NCI-H187 (cell line): ENCODE results near the gene SOCS7.

Experiments
- DNase-seq, 2 experiments: peaks; one replicate each; lab custom pipeline; 2025; lab: John Stamatoyannopoulos, UW

Gene SOCS7

DNA sequence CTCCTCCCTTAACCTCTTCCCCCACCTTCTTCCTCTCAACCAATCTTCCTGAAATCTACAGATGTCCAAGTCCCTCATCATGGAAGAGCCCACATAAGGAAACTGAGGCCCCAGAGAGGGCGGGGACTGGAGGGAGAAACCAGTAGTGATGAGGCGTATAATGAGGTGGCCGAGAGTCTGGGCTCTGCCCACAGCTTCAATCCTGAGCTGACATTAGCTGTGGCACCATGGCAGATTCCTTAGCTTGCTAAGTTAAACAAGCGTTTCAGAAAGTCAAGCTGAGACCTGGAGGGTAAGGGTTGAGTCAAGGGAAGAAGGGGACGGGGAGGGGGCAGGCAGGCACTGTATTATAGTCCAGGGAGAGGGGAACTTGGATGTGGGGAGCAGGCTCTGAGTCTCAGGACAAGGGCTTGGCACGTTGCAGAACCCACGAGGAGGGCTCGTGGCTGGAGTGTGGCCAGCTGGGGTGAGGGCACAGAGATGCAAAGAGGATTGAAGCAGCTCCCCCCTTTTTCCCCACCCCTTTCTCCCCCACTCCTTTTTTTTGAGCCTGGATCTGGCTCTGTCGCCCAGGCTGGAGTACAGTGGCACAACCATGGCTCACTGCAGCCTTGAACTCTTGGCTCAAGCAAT lies 89.9 kb downstream of the SOCS7 start:
- DNase-seq, result no peak

DNA sequence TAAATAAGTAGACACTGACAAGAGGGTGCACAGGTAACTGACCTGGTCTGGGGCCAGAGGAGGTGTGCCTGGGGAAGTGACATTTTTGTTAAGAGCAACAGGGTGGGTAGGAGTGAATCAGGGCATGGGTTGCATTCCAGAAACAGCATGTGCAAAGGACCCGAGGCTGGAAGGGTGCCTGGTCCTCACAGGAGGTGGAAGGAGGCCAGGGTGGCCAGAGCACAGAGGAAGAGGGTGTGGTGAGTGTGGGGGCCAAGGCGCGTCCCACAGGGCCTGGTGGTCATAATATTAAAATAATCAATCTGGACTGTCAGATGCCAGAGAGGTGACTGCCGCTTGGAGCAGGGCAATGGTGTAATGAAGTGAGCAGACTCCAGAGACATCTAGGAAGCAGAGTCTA lies 90.9 kb downstream of the SOCS7 start:
- DNase-seq, result no peak

DNA sequence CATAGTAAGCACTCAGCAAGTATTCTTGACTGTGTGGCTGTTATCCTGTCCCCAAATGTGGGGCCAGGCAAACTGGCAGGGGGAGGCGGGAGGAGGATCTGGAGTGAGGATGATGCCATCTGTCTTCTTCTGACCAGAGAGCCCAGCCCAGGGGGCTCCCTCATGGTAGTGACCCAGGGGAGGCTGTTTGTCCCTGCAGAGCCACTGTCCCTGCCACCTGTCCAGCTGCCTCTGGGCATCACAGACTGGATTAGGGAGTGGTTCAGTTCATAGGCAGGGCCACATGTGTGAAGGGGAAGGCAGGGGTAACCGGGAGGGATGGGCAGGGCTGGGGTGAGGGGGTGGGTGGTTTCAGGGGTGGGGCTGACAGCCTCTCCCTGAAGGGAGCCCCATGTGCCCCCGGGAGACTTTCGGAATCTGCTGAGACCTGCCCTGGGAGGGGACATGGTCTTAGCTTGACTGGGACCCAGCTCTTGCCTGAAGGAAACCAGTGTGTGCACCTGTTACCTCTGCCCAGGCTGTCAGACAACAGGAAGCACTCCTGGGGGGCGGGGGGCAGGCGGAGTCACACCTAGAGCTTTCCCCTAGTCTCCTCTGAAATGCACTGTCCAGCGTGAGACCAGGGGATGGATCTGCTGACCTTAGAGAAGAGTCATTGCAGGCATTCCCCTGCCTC lies 91.8 kb downstream of the SOCS7 start:
- no peak for DNase-seq

DNA sequence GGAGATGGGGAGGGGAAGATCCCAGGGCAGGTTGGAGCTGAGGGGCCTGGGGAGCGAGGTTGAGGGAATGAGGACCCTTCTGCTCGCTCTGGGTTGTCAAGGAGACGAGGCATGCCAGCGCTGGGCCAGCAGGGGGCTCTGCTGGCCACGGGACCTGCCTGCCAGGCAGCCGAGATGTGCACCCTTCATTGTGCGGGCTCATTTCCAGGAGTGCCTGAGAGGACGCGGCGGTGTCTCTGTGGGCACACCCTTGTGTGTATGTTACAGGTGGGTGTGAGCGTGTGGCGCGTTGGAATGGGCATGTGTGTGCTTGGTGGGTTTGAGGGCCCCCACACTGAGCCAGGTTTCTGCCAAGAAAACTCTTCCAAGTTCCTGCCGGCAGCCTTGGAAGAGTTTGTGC lies 92.5 kb downstream of the SOCS7 start:
- DNase-seq, result peak in 1 of 2 experiments; percentile 52

DNA sequence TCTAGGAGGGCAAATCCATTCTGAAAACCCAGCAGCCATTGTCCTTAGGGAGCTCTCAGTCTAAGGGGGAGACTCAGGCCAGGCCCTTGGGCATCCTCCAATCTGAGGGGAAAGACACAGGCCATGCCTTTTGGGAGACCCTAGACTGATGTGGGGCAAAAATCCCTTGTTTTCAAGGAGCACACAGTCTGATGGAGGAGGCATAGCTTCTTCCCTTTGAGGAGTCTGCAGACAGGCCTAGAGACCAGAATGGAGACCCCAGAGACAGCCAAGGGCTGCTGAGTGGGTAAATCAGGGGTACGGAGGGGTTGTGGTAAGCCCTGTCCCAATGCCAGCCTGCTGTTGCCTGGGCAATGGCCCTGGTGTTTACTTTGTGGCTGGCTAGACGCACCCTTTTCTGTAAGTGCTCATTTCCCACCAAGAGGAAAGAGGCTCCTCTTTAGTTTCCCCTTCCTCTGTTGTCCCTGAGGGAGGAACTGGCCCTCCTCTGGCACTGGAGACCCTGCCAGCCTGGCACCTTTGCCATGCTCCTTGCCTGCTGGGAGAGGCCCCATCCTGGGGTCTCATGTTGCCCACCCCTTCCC lies 96.0 kb downstream of the SOCS7 start:
- no peak for DNase-seq

DNA sequence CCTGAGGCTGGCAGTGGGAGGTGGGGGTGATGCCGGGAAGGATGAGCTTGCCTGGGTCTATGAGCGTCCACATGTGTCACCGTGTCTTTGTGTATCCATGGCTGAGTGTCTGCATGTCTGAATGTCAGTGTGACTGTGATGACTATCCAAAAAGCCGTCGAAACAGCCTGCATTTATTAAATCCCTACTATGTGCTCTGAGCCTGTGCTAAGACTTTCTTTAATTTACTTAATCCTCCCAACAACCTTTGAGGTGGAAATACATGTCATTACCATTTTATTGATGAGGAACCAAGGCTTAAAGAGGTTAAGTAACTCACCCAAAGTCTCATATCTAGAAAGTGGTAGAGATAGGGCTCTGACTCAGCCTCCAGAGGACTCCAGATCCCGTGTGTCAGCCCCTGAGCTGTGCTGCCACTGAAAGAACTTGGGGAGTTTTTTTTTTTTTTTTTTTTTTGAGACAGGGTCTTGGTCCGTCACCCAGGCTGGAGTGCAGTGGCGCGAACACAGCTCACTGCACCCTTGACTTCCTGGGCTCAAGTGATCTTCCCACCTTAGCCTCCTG lies 96.6 kb downstream of the SOCS7 start:
- DNase-seq, result no peak

DNA sequence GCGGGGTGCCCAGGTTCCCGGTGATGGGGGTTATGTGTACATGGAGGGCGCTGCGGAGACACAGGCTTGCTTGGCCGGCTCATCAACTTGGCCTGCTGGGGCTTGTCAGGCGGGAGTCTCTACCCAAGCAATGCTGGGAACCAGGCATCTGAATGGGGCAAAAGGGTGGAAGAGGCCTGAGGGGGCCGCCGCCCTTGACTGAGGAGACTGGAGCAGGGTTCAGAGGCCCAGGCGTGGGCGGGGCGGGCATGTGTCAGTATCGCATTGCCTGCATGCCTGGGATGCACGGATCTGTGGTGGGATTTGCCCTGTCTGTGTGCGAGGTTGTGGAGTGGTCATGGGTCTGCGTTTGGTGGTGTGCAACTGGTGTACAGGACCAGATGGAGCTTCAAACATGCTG lies 97.7 kb downstream of the SOCS7 start:
- DNase-seq, result no peak

DNA sequence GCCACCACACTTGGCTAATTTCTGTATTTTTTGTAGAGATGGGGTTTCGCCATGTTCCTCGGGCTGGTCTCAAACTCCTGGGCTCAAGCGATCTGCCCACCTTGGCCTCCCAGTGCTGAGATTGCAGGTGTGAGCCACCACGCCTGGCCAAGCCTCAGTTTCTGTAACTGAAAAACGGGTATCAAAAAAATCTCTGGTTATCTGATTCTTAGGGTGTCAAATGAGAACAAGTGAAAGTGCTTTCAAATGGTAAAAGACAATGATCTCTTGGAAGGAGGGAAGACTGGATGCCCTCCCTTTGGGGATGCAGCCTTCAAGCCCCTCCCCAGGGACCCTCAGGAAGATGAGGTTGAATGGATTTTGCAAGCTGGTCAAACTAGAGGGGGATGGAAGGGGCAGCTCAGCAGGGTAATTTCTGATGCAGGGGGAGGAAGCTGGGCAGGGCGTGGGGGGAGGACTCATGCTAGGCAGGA lies 98.9 kb downstream of the SOCS7 start:
- no peak for DNase-seq

DNA sequence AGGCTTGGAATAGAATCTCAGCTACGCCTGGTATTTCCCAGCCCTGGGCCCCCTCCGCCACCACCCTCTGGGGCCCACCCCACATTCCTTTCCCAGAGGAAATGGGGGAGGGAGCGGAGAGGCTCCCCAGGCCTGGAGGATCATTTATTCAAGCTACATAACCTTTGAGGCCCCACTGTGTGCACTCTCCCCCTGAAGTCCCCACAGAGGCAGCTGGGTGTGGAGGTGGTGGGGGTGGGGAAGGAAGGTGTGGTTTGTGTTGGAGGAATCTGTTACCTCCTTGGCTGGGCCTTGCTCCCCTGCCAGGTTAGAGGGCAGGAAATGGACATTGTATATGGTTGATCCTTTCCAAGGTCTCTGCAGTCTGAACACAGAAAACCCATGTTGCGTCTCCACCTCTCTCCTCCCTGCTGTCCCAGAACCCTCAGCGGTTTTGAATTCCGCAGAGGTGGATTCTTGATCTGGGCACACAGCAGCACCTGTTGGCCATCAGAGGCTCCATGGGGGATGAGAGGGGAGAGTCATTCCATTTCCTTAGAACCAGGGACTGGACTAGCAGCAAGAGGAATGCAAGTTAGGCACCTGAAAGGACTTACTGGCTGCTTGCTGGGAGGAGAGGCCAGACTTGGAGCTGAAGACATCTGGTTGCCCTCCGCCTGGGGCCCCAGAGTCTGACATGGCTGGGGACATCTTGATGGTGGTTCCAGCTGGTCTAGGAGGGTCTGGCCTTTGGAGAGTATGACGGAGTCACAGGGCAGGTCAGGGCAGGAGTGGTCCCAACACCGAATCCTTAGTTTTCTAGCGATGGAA lies 99.6 kb downstream of the SOCS7 start:
- DNase-seq, result no peak

DNA sequence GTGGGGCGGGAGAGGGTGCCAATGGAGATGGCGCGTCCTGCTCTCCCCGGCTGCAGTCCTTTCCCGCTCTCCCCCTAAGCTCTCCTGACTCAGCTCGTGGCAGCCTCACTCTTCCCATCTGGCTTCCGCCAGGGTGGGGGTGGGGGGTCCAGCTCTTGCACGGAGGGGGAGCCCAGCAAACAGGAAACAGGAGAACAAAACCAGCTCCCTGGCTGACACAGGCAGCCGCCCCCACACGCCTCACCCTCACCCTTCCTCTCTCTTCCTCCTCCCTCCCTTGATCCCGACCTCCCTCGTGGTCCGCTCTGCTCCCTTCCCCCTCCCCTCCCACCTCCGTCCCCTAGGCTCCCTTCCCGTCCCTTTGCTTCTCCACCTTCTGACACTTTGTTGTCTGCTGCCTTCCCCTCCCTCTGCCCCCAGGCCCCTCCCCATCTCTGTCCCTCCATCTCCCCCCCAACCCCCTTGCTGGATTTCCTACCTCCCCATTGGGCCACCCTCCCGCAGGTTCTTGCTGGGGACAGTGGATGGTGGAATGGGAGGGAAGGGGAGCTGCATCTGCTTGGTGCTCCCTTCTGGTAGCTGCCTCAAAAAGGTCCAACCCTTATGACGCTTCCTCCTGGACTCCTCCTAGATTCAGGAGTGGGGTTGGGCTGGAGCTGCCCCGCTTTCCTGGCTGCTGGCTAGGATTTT lies 100.3 kb downstream of the SOCS7 start:
- DNase-seq, result no peak

DNA sequence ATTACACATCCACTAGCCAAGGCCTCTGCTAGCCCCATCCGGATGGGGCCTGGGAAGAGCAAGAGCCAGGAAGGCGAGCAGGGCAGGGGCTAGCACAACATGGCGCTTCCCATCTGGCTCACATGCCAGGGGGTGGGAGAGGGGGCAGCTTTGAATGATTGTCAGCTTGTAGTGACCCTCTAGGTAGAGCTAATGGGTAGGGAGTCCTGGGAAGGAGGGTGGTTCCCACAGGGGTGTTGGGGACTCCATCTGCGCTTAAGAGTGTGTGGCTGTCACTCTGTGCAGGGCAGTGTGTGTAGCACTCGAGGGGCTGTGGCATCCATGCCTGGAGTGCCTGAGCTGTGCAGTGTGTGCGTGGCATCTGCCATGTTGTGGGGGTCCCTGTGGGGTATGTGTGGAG lies 101.1 kb downstream of the SOCS7 start:
- no peak for DNase-seq

DNA sequence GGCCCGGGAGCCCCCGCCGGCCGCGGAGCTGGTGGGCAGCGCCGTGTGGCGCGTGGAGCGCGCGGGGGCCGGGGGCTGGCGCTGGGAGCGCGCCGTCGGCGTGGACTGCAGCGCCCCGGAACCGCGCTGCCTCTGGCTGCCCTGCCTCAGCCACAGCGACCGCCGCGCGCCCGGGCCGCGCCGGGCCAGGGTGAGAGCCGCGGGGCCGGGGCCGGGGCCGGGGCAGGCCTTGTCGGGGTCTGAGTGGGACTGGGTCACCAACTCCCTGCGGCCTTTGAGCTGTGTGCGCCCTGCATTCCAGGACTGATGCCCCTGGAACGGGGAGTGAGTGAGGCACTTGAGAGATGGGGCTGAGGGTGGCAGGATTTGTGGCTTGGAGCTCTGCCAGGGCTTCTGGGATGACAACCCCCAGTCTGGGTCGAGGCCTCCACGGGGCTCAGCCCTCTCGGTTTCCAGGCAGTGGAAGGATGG lies 102.3 kb downstream of the SOCS7 start:
- no peak for DNase-seq

DNA sequence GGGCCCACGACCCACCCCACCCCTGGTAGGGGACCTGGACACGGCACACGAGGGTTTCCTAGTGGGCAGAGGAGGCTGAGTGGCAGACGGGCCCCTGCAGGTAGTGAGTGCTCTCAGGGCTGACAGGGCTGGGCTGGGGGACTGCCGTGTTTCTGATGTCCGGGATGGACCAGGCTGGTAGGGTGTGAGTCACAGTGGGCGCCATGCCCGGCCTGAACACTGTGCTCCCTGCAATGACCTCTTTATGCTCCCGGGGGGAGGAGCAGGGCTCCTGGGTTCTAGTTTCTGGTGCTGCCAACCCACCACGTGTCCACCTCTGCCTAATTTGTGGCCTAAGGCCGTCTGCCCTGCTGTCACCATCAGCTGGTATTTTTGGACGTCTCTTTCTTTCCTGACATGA lies 102.9 kb downstream of the SOCS7 start:
- DNase-seq, result no peak
